HT-29 (cell line): ENCODE measurements around the gene PSMB9. TPM values are rescaled to one million over a fixed set of nuclear protein-coding genes. Genes with fewer than 3 reads are reported as not detected.
A peak's percentile ranks its signal among the peaks of the same experiment; 100 is the strongest.
"Not testable (repeated sequence)": the region's sequence is repeated elsewhere in the genome, so short reads cannot be mapped to it uniquely, and the experiment has no call there.

Experiments used
- DNase-seq: peaks from one replicate; pipeline ENCODE4 v3.0.0-alpha.2; 2015; ENCODE audit warnings: low spot score
- total RNA-seq: library from RNA; depleted of rRNA; stranded (reverse); fragments of >200 nt; shearing (Covaris generic); gene quantifications from 2 replicates; pipeline ENCODE4 v1.2.3, GENCODE V29; 2014; rRNA removed

The PSMB9 gene
- 2.1 and 4.4 TPM in 2 replicates for total RNA-seq

DNA sequence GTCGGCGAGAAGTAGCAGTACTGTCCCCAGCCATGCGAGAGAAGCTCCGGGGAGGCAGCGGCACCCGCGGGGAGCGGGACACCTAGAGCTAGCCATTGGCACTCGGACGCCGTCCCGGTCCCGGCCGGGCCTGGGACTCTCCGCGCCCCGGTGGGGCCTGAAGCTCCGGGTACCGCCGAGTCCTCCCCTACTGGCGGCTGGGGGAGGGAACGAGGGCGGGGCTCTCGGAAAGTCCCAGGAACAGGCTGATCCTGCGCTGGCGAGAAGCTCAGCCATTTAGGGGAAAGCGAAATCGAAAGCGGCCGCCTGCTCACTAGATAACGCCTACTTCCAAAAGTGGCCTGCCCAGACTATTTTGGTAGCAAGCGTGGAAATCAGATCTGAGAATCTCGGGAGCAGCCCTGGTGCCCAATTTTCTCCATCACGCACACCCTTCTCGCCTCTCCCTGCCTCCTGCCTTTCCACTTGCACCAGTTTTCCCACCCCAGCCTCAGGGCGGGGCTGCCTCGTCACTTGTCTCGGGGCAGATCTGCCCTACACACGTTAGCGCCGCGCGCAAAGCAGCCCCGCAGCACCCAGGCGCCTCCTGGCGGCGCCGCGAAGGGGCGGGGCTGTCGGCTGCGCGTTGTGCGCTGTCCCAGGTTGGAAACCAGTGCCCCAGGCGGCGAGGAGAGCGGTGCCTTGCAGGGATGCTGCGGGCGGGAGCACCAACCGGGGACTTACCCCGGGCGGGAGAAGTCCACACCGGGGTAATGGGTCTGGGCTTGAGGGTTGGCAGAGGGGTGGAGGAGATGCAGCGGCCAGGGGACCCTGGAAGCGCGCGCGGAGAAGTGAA is at the start of gene PSMB9, which contains the start of gene TAP1:
TSS of gene PSMB9 (plus strand) at position 652 of the 835 bp plus-strand sequence. CDS start at position 690, 38 bp downstream.
TSS of gene TAP1 (minus strand) at position 164 of the 835 bp plus-strand sequence. CDS start at position 96, 68 bp downstream.
- peak; percentile 92 for DNase-seq

- DNase-seq: not testable (repeated sequence)
Measured at GRCh38 chr6:32805404-32805803, 48.6 kb upstream of the PSMB9 start.

DNA sequence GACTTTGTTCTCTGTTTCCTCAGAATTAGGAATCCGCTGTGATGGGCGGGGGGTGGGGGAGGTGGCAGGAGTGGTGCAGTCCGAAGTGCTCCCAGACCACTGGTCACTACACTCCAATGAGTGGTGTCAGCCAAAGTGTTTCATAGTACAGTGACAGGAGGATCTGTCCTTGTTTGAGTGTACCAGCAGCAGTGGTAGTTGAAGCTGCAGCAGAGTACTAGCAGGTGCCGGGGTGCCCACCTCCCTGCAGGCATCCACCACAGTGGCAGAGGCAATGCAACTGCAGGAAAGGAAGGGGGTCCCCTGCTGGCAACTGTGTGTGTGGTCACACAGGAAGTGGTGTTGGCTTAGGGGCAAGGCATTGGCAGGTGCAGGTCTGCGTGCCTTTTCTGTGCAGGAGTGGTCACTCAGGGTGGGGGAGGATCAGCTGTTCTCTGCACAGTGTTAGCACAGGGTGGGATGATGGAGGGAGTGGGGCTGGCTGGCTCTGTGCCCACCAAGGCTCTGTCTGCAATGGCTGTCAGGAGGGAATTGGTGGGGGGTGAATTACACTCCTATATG is 46.9 kb upstream of the PSMB9 start:
- DNase-seq: no peak

DNA sequence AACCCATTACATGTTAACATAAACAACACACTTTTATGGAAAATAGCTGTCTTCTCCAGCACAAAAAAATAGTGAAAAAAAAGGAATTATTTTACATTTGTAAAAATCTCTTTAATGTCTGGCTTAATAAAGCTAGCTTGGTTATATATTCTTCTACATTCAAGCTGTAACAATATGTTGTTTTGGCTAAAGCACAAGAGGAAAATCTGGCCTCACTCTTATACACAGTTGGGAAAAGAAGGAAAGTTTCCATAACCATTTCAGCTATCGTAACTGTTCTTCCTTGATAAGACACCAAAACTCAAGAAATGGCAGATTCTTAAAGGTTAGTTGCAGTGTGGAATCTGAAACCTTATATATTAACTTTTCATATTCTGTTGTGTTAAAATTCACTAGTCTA is 44.8 kb upstream of the PSMB9 start:
- no peak for DNase-seq

GRCh38 chr6:32814145-32814544 is 39.8 kb upstream of the PSMB9 start:
- DNase-seq: no peak

GRCh38 chr6:32815115-32815514 is 38.9 kb upstream of the PSMB9 start:
- no peak for DNase-seq

DNA sequence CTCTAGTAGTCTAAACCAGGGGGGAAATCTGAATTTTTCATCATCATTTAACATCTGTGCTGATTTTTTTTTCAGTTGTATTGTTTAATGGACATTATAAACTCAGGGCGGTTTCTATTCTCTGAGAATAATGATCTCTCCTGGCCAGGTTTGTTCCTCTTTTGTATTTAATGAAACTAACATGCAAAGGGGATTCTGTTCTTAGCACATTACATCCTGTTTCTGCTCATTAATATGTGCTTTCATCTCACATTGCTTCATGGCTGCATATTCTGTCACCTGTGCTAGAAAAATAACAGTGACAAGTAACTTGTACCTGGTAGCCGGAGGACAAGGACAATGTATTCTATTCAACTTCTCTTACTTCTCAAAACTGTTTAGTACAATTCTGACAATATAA is 38.0 kb upstream of the PSMB9 start:
- no peak for DNase-seq

DNA sequence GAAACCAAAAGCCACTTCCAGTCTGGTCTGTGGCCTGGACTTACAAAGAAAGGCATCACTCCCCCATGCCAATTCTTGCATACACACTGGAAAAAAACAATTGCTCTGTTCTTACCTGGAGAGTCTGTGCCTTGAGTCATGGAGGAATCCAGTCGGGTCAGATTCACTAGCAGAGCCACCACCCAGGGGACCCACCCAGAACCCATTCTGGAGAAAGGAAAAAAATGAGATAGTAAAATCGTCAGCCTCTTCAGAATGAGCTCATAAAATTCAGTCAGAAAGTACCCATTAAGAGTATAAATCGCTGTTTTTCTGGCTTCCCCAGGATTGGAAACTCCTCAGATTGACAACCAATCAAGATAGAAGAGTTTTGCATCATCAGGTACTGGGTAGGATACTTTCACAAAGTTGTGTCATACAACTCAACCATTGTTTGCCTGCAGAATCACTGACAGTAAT is 37.2 kb upstream of the PSMB9 start, which contains the start of gene HLA-DOB:
TSS of gene HLA-DOB (minus strand) at position 257 of the 459 bp plus-strand sequence. CDS start at position 206, 51 bp downstream.
- peak; percentile 65 for DNase-seq

GRCh38 chr6:32818867-32819266 is 35.1 kb upstream of the PSMB9 start:
- DNase-seq: no peak

GRCh38 chr6:32819729-32820128 is 34.3 kb upstream of the PSMB9 start:
- DNase-seq: no peak

- DNase-seq: peak; percentile 45
Measured at GRCh38 chr6:32825966-32826365, 28.0 kb upstream of the PSMB9 start.

DNA sequence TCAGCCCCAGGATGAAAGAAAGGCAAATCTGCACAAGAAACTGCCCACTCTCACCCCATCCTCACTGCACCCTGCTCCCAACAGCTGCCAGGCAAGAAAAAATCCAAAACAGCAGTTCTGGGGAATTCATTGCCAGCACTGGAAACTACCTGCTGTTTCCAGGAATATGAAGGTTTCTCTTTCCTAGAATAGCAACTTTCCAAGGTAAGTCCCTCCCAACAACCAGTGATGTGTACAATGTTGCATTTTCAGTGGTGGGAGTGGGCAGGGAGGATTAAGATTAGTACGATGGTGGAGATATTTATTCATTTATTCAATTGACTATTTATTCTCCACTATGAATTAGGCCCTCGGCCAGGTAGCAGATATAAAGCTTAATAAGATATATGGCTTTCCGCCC is 27.0 kb upstream of the PSMB9 start:
- DNase-seq: no peak

DNA sequence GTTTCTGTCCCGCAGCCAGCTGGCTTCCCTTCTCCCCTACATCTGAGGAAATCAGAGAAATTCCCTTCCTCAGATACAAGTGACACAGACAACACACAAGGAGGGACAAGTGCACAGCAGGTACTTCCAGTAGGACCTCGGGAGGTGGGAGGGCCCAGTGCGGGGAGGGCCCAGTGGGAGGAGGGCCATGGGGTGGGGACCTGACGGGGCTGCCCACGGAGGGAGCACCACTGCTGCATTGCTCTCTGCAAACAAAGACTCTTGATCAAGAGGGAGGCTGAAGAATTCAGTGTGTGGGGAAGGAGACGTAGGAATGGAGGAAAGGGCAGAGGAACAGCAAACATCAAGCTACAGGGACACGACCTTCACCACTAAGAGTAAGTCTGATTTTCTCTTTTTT is 24.5 kb upstream of the PSMB9 start:
- DNase-seq: no peak

DNA sequence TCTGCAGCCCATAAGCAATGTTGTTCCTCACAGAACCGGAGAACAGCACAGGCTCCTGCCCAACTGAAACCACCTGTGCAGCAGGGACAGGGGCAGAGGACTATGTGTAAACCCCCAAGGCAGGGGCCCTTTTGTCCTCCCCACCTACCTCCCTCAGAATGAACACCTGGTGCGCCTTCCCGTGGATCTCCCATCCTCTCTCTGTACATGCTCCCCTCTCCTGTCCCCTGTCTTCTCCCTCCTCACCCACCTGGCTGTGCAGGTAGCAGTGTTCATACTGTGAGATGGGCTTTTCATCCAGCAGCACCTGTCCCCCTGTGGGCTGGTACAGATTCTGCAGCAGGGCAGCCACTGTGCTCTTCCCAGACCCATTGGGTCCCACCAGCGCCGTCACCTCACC is 24.0 kb upstream of the PSMB9 start:
- DNase-seq: no peak

GRCh38 chr6:32830936-32831335 is 23.1 kb upstream of the PSMB9 start:
- no peak for DNase-seq

GRCh38 chr6:32832535-32832934 is 21.5 kb upstream of the PSMB9 start:
- DNase-seq: no peak

DNA sequence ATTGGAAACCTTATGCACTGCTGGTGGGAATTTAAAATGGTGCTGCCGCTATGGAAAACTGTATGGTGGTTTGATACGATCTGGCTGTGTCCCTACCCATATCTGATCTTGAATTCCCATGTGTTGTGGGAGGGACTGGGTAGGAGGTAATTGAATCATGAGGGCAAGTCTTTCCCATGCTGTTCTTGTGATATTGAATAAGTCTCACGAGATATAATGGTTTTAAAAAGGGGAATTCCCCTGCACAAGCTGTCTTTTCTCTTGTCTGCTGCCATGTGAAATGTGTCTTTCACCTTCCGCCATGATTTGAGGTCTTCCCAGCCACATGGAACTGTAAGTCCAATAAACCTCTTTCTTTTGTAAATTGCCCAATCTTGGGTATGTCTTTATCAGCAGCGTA is 20.3 kb upstream of the PSMB9 start:
- DNase-seq: no peak

GRCh38 chr6:32835167-32835893 is 18.7 kb upstream of the PSMB9 start:
- no peak for DNase-seq

GRCh38 chr6:32836873-32837272 is 17.1 kb upstream of the PSMB9 start:
- DNase-seq: no peak

DNA sequence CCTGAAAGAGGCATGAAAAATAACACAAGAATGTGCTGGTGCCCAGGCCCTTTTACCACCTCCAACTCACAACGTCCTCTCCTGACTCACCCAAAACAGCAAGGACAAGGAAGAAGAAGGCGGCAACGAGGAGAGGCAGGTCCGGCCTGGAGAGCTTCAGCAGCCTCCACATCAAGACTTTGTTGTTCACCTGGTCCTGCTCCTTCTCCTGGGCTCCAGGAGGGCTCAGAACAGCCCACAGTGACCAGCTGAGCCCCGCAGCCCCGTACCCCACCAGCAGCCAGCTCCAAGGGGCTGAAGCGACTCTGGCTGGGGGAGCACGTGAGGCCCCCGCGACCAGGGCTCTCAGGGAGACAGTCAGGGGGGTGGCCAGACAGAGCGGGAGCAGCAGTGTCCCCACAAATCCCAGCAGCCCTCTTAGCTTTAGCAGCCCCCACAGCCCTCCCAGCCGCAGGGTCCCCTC is 16.3 kb upstream of the PSMB9 start:
- no peak for DNase-seq

DNA sequence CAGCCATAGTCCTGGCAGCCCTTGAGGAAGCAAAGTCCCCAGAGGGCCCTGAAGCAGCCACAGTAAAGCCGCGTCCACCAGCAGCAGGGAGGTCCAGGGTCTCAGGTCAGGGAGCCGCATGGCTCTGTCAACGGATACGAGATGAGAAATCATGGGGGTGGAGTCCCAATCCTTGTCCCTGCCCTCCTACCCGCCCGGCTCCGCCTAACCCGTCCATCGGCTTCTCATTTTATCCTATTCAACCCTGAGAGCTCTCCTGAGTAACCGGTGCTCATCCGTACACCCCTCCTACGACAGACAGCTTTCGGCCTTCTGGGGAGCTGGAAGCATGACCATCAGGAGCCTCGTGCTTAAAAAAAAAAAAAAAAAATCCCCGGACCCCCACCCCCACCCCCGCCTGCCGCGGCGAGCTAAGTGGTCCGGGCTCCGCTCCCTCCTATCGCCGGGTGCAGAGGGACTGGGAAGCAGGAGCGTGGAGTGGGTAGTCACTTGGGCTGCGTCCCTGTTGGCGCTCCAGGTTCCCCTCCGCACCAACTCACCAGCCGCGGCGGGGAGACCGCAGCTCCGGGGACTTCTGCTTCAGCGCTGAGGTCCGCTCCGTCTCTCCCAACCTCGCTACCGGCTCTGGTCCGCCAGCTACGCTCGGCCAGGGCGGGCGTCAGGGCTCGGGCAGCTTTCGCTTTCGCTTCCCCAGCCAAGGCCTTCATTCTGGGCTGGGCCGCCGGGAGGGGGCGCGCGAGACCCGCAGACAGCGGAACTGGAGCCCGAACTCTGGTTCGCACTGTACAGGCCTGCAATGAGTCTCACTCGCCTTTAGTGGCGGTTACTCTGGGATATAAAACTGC is 15.7 kb upstream of the PSMB9 start, which contains the start of gene TAP2:
TSS of gene TAP2 (minus strand) at position 626 of the 845 bp plus-strand sequence. CDS start at position 120, 506 bp downstream.
- DNase-seq: peak; percentile 96
